ENCODE measurements around the gene NFATC3.

The NFATC3 gene

GRCh38 chr16:68073902-68074760 lies 11.0 kb upstream of the NFATC3 start:
- DNase-seq = no peak

DNA sequence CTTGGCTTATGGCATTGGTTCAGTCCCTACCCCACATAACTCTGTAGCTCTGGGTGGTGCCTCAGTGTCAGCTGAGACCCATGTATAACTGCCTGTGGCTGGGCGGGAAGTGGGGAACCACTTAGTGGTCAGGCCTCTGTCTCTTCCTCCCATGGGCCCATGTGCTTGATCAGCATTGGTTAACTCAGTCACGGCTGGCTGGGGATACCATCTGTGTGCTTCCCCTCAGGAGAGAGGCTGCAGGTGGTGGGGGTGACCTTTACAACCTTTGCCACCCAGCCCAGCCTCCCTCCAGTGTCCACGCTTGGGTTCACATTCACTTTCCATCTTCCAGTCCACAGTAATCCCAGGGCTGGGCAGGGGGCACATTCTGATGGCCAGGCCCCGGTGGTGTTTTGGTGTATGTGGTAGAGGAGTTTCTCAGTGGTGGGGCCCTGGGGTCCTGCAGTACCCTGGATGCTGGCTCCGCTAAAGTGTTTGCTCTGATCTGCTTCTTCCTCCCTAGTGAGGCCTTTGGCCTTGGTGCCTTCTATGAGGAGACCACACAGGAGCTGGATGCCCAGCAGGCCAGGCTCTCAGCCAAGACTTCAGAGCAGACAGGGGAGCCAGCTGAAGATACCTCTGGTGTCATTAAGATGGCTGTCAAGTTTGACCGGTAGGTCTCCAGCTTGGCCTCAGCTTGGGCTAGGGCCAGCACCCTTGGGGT lies 10.2 kb upstream of the NFATC3 start:
- DNase-seq = no peak

DNA sequence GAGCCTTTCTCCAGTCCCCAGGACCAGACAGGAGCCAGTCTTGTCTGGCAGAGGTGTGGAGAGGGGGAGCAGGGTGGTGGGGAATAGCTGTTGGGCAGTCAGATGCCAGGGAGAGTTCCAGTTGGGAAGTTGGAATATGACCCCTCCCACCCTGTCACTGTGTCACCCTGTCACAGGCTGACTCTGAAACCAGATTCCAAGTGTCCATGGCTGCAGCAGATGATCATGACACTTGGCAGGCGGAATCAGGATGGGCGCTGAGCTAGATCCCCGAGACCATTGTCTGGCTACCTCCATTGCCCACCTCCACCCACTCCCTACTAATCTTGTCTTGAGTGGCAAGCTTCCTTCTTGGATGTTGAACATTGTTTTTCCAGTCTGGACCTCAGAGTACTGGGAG lies 9.2 kb upstream of the NFATC3 start:
- DNase-seq = no peak

DNA sequence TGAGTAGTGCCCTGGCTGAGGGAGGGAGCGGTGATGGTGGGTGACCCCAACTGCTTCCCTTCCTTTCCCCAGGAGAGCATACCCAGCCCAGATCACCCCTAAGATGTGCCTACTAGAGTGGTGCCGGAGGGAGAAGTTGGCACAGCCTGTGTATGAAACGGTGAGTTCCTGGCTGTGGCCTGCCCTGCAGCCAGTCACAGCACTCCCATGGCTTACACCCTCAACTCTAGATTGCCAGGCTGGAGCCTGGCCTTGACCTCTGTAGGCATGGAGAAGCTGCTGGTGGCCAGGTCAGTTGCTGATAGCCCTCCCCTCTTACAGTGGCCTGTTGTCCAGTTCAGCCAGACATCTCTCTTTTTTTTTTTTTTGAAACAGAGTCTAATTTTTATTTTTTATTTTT lies 8.6 kb upstream of the NFATC3 start:
- DNase-seq = no peak

GRCh38 chr16:68077866-68078700 lies 7.1 kb upstream of the NFATC3 start:
- DNase-seq = no peak

GRCh38 chr16:68078701-68079375 lies 6.3 kb upstream of the NFATC3 start:
- no peak for DNase-seq

DNA sequence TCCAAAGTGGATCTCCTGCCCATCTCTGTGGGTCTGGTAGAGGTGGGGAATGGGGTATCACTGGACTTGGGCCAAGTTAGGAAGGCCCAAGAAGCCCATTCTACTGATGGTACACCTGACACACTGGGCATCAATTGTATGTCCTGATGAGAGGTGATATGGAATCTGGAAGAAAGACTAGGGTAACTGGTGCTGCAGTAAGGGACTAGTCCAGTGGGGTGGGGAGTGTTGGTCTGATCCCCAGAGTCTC lies 5.9 kb upstream of the NFATC3 start:
- DNase-seq = no peak

GRCh38 chr16:68079626-68080344 lies 5.4 kb upstream of the NFATC3 start:
- no peak for DNase-seq

- no peak for DNase-seq
Observed at GRCh38 chr16:68081861-68082628, 3.1 kb upstream of the NFATC3 start.

GRCh38 chr16:68082629-68083238 lies 2.4 kb upstream of the NFATC3 start:
- DNase-seq = no peak

DNA sequence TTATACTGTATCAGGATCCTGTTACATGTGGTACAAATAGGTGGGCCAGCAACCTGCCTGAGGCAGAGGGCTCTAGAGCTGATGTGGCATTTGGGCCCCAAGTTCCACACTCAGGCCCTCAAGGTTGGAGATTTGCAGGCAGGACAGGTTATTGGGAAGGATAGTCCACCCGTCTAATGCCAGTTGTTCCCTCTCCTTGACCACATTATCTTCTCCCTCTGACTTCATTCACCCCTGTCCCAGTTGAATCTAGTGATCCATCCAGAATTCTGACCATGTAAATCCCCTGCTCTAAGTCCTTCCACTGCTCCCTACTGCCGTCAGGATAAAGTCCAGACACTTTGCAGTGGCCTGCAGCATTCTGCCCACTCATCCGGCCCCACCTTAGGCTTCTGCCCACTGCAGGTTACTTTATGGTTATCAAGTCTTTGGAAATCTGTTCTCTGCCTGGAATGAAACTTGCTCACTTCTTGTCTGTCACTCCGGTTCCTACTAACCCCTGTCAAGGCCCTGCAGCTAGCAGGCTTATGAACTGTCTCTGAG lies 1.9 kb upstream of the NFATC3 start:
- DNase-seq = no peak

- peak; percentile 31 for DNase-seq
Observed at GRCh38 chr16:68083861-68084503, 1.2 kb upstream of the NFATC3 start.

GRCh38 chr16:68084504-68085258 lies 489 bp upstream of the NFATC3 start:
- DNase-seq = peak; percentile 61

DNA sequence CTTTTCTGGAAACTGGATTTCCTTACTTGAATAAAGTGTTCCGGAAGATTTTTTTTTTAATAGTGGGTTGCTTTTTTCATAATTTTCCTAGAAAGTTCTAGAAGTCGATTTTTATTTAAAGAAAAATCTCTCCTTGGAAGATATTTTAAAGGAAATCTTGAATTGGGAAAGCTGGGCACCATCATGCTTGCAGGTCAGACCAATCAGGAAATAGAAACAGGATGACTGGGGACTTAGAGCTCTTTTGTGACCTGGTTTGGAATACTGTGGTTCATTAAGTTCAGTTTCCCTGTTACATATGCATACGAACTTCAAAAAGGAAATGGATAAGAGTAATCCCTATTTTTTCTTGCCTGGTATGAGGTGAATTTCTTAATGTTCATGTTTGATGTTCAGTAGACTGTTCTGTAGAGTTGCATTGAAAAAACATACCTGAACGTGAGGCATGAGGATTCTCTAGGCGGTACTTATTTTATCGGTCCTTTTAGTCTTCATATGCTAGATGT lies 1.2 kb downstream of the NFATC3 start:
- DNase-seq = peak; percentile 36

DNA sequence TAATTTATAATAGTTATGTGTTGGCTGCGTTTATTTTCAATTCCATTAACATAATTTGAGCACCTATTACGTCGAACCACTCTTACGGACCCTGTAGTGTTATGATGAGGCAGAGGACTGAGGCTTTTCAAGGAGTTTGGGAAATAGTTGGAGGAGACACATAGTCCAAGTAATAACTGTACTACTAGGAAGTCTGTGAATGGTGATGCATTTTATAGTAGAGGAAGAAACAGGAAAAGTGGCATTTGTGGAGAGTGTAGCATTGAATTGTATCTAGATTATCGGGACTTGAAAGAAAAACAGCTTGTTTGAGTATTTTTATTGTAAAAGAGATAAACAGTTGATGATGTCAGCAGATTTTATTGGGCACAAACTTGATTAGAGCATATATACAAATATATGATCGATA lies 1.7 kb downstream of the NFATC3 start:
- DNase-seq = no peak

- DNase-seq = no peak
Observed at GRCh38 chr16:68087688-68088087, 2.5 kb downstream of the NFATC3 start.

DNA sequence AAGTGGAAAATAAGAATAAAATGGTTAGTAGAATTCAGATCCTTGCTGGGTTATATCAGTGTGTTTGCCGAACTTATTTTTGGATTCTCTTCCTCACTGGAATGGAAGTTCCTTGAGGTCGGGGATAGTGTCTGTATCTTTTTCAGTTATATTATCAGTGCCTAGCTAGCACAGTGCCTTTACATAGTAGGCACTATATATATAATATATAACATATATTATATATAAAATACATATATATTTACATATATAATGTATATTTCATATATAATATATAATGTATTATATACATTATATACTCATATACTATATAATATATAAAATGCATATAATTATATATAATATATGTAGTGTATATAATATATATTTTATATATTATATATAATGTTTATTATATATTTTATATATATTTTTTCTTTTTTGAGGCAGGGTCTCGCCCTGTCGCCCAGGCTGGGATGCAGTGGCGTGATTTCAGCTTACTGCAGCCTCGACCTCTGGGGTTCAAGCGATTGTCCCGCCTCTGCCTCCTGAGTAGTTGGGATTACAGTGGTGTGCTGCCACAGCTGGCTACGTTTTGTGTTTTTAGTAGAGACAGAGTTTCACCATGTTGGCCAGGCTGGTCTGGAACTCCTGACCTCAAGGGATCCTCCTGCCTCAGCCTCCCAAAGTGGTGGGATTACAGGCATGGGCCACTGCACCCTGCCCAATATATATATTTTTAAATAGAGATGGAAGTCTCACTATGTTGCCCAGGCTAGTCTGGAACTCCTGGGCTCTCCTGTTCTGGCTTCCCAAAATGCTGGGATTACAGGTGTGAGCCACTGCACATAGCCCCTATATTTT lies 3.2 kb downstream of the NFATC3 start:
- DNase-seq = no peak

DNA sequence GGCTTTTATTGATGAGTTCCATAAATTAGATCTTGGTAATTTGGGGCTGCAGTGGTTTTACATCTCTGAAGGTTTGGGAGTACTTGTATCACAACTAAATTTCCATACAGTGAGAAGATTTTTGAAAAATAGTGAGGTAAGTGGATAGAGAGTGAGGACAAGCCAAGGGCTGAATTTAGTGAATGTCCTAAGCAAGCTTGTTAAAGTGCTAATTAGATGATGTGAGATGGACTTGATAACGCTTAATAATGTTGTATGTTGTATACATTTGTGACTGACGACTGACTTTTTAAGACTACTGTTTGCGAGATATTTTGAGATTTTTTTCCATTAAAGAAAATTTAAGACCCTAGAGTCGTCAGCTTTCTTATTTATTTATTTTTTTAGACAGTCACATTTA lies 3.9 kb downstream of the NFATC3 start:
- DNase-seq = no peak

Measured in NCI-H1417 treated with DMSO at 0.1 percent for 48 hours (cell line).